Stimulated activated CD8-positive, alpha-beta memory T cell treated with anti-CD3 and anti-CD28 coated beads, Interleukin-7, amount 100 ng/mL, for 24 hours (primary cell): ENCODE data around the gene PARP4.
"Not testable (repeated sequence)": the region's sequence is repeated elsewhere in the genome, so short reads cannot be mapped to it uniquely, and the experiment has no call there.

Source experiments
- DNase-seq: peaks from one replicate; pipeline ENCODE4 v3.0.0-alpha.2; 2020; ENCODE audit warnings: low read depth

PARP4 gene

GRCh38 chr13:24505756-24506155 lies 6.8 kb downstream of the PARP4 start:
- no peak for DNase-seq

GRCh38 chr13:24505256-24505655 lies 7.3 kb downstream of the PARP4 start:
- DNase-seq: no peak

- no peak for DNase-seq
Observed at GRCh38 chr13:24503379-24503696, 9.2 kb downstream of the PARP4 start.

DNA sequence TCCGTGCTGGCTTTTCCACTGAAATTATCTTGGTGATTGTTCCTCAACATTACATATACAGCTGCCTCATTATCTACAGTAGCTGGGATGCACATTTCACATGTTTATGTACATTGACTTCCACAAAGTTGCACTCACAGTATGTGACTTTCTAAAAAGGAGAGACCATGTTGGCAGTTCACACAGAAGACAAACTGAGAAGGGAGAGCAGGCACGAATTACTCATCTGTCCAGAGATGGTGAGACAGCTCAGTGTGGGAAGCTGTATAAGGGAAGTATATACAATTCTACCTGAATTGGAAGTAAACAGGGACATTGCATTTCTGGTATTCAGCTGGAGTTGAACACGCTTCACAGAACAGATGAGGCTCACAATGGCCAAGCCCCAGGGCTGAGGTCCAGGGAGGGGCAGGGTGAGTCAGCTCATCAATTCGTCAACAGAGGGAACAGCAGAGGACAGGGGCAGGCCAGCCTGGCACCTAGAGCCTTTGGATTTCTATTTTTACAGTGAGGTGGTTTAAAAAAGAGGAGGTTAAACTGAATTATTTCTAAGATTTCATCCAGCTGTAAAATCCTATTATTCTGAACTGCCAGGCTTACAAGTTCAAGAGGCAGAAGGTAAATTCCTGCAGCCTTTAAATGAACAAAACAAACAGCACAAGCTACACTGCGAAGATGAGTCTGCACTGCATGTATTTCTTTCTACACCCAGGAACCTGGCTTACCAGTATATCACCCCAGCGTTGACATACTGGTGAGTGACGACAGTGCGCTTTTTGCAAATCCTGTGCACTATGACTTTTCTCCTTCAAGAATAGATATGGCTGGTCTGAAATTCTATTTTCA lies 9.8 kb downstream of the PARP4 start:
- no peak for DNase-seq

GRCh38 chr13:24500977-24501376 lies 11.6 kb downstream of the PARP4 start:
- DNase-seq: no peak

DNA sequence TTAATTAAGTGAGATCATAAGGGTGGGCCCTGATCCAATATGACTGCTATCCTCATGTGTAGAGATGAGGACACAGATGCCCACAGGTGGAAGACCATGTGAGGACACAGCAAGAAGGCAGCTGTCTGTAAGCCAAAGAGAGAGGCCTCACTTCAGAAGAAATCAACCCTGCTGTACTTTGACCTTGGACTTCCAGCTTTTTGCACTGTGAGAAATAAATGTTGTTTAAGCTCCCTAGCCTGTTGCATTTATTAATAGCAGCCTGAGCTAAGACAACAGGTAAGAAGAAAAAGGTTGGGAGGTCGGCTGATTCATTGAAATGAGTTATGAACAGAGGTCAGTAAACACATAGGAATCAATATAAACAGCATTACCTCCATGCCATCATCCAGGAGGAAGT lies 14.8 kb downstream of the PARP4 start:
- DNase-seq: no peak

- not testable (repeated sequence) for DNase-seq
Observed at GRCh38 chr13:24496295-24496694, 16.3 kb downstream of the PARP4 start.

GRCh38 chr13:24495151-24495729 lies 17.3 kb downstream of the PARP4 start:
- no peak for DNase-seq

DNA sequence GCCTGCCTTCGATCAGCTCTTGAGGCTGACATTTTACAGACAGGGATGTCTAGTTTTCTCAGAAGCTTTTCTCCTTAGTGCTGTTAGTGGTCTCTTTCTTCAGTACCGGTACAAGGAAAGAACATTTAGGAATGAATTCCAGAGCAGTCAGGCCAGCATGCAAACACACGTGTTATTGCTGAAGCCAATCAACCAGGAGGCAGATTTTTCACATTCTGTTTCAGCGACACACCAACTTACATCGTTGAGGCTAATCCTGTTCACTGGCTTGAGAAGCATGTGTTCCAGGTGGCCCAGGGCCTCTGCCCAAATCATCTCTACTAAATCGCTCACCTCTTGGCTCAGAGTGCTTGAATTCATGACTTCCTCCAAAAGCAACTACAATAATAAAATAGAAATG lies 19.2 kb downstream of the PARP4 start:
- no peak for DNase-seq

- DNase-seq: no peak
Observed at GRCh38 chr13:24491845-24492244, 20.7 kb downstream of the PARP4 start.

GRCh38 chr13:24489721-24490120 lies 22.9 kb downstream of the PARP4 start:
- DNase-seq: no peak

DNA sequence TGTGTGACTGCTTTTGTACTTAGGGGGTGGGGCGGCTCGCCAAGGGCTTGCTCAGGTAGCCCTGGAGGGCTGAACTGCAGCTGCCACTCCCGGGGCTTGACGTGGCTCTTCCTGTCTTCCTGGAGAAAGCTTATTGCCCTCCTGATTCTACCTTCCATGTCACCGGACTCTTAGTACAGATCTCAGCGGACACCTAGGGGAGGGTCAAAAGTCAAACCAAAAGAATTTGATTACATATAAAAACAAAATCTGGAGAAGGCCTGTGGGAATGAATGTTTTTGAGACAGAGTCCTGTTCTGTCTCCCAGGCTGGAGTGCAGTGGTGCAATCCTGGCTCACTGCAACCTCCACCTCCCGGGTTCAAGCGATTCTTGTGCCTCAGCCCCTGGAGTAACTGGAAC lies 24.5 kb downstream of the PARP4 start:
- not testable (repeated sequence) for DNase-seq

- not testable (repeated sequence) for DNase-seq
Observed at GRCh38 chr13:24486017-24486657, 26.4 kb downstream of the PARP4 start.

DNA sequence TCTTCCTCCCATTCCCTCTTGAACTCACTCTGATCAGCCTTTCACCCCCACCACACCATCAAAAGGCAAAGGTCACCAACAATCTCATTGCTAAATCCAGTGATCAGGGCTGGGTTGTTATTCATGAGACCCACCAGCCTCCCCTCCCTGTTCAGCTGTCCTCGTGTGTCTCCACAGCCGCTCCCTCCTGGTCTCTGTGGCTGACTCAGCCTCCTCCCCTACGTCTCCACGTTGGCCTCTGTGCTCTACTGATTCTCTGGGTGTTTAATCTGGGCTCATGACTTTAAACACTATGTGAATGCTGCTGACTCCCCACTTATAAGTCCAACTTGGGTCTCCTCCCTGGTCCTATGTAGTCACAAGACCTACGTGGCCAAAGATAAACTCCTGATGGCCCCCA lies 38.9 kb downstream of the PARP4 start:
- DNase-seq: no peak

- DNase-seq: not testable (repeated sequence)
Observed at GRCh38 chr13:24472129-24472528, 40.4 kb downstream of the PARP4 start.

- DNase-seq: no peak
Observed at GRCh38 chr13:24463078-24463477, 49.5 kb downstream of the PARP4 start.

DNA sequence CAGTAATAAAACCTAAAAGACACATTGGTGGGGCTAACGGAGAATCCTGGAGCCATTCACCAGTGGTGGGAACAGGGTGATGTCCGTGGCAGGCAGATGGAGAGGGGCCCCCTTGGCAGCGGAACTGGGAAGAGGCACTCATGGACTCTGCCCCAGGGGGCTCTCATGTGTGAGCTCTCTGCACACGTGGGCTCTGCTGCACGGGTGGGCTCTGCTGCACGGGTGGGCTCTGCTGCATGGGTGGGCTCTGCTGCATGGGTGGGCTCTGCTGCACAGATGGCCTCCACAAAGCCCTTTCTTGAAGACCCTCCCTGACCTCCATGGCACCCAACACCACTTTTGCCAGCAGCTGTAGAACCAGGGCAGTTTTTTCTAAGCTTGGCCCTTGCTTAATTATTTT lies 52.3 kb downstream of the PARP4 start:
- no peak for DNase-seq

GRCh38 chr13:24459726-24460125 lies 52.9 kb downstream of the PARP4 start:
- DNase-seq: no peak

DNA sequence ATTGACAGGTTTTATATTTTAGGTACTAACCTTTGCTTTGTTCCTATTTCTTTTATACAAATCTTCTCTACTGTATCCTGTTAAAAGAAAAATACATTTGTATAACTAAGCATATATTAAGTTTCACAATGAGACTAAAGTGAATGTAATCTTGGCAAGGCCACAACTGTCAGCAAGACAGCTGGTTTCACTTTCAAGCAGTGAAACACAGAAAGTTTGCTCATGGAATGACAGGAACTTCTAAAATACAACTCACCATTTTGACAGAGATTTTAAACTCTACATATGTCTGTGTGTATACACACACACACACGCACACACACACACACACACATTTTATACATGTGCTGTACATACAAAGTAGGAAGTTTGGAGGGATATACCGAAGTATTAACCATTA lies 53.3 kb downstream of the PARP4 start:
- no peak for DNase-seq

DNA sequence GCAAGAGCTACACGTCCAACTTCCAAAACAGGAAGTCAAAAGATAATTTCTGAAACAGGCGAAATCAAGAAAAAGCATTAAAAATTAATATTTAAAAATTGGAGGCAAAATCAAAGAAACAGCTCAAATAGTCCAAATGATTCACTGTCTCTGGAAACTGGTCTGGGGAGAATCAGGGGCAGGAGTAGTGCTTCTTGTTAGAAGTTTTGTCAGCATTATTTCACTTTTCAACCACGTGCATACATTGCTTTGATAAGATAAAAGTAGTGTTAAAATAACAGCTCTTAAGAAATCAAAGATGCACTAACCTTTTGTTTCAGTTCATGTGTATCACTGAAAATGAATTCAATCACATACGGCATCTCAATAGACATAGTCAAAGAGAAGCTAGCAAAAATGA lies 53.8 kb downstream of the PARP4 start:
- no peak for DNase-seq

GRCh38 chr13:24456396-24456795 lies 56.2 kb downstream of the PARP4 start:
- DNase-seq: no peak

- DNase-seq: no peak
Observed at GRCh38 chr13:24454056-24454455, 58.5 kb downstream of the PARP4 start.

GRCh38 chr13:24452044-24452443 lies 60.5 kb downstream of the PARP4 start:
- DNase-seq: no peak
